Motor neuron (in vitro differentiated cells): ENCODE results near the gene TTLL11. TPM values are rescaled to one million over a fixed set of nuclear protein-coding genes. Genes with fewer than 3 reads are reported as not detected.

Source experiments
- total RNA-seq, 8 experiments: library from RNA; unstranded; fragments of 300-600 nt; gene quantifications; 2 replicates each; pipeline versions ENCODE4 v1.2.3 to v1.2.4, GENCODE V29; 2022

The TTLL11 gene
- total RNA-seq, 8 experiments from 2014 or later = 5.7 to 16.9 (median 11.2) TPM

Other genes starting within 250 kb of the TTLL11 start
- gene NDUFA8, start 66.5 kb upstream of the TTLL11 start, total RNA-seq = 100 to 1,000 TPM in 1 of 8 experiments, 10 to 100 TPM in 7; 40.9 to 119 (median 64.1) TPM
- 10 to 100 TPM in 1 of 8 experiments, 1 to 10 TPM in 3, under 1 TPM in 1, not detected in 3; 0.54 to 43.3 (median 1.2) TPM for gene MORN5, start 66.6 kb upstream of the TTLL11 start, total RNA-seq
- gene LHX6, start 135.6 kb upstream of the TTLL11 start, total RNA-seq = 1 to 10 TPM in 2 of 8 experiments, under 1 TPM in 6; 0.14 to 3.9 (median 0.60) TPM
- 10 to 100 TPM; 11.7 to 19.2 (median 15.4) TPM for gene RBM18, start 171.5 kb upstream of the TTLL11 start, total RNA-seq
- gene MRRF, start 171.6 kb upstream of the TTLL11 start, total RNA-seq = 10 to 100 TPM; 23.1 to 81.6 (median 31.1) TPM